Measurements from ENCODE around the gene SAMD5. TPM values are rescaled to one million over a fixed set of nuclear protein-coding genes. Genes with fewer than 3 reads are reported as not detected.

The SAMD5 gene
- total RNA-seq, 3 donors from 2014 or later, result 0.80 to 13.5 (median 8.8) TPM

DNA sequence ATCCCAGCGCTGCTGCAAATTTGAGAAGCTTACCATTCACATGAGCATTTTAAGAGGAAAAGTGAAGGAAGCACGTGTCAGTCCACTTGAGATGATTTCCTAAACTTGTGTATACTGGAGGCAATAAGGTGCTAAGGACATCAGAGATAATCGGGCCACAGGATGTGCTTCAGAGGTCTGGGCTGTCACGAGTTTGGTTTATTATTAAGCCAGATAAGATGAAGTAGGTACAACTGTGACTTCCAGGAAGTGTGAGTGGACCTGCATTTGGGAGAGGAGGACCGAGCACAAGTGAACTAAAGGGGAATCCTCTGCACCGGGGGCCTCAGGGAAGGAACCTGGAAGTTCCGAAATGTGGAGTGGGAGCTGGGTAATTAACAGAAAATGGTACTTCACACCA lies 1.4 kb downstream of the SAMD5 start:
- Histone ChIP-seq H3K4me1 (peaks cover 0 to 5% of the 10 kb centered on the region in 2 donors), H3K36me3 (no peaks in the 10 kb centered on the region), H3K27ac (peak overlapping the region; percentile 75 to 87), H3K4me3 (peak overlapping the region in 2 of 3 donors; percentile 66 to 90), H3K9me3 (no peaks in the 10 kb centered on the region), H3K27me3 (peaks cover 0 to 8% of the 10 kb centered on the region in 2 donors)
- no peak for DNase-seq (ENCODE audit: low spot score in 2 of 2)
- TF ChIP-seq, protein P1, sequence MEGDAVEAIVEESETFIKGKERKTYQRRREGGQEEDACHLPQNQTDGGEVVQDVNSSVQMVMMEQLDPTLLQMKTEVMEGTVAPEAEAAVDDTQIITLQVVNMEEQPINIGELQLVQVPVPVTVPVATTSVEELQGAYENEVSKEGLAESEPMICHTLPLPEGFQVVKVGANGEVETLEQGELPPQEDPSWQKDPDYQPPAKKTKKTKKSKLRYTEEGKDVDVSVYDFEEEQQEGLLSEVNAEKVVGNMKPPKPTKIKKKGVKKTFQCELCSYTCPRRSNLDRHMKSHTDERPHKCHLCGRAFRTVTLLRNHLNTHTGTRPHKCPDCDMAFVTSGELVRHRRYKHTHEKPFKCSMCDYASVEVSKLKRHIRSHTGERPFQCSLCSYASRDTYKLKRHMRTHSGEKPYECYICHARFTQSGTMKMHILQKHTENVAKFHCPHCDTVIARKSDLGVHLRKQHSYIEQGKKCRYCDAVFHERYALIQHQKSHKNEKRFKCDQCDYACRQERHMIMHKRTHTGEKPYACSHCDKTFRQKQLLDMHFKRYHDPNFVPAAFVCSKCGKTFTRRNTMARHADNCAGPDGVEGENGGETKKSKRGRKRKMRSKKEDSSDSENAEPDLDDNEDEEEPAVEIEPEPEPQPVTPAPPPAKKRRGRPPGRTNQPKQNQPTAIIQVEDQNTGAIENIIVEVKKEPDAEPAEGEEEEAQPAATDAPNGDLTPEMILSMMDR (IDR thresholded peaks at IDR 0.05), result no peak
- no peak for TF ChIP-seq POLR2A (IDR thresholded peaks at IDR 0.05)
- no peak for TF ChIP-seq POLR2AphosphoS5 (IDR thresholded peaks at IDR 0.05)
- intact Hi-C loops (cut with DNase I; ENCODE audit: low total_unique reads), result no loop called here

DNA sequence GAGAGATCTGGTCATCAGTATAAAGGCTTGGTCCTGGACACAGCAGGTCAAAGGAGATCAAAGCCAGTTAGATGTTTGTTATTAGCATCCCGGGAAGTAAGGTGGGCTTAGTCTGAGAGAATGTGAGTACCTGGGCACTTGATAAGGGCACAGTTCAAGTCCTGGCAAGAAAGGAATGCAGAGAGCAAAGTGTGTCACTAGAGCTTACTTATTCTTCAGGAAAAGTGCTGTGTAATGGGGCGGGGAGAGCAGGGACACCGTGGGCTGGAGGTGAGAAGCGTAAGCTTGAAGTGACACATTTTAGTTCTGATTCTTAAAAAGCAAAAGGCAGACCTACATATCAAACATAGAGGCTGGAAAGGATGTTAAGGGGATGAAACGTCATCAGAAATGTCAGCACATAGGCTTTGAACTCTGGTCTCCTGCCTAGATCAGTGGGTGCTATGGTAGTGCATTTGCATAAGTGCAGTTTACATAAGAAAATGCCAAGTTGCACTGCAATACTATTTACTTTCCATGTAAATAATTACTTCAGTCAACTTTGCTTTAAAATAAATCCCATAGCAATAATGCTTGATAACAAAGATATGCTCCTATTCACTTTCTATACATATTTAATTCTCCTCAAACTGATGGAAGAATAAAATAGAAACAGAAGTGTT lies 2.6 kb downstream of the SAMD5 start:
- intact Hi-C loops (cut with DNase I; ENCODE audit: low total_unique reads), result no loop called here
- peak overlapping the region; percentile 75 to 87 for H3K27ac ChIP-seq
- TF ChIP-seq POLR2A (IDR thresholded peaks at IDR 0.05) (no peak), POLR2AphosphoS5 (IDR thresholded peaks at IDR 0.05) (no peak)
- TF ChIP-seq, protein P1 (IDR thresholded peaks at IDR 0.05), result no peak
- DNase-seq (ENCODE audit: low spot score in 2 of 2), result no peak
- H3K4me3 ChIP-seq, result peak overlapping the region in 2 of 3 donors; percentile 66 to 90
- peaks cover 0 to 5% of the 10 kb centered on the region in 2 donors for H3K4me1 ChIP-seq
- H3K9me3 ChIP-seq, result no peaks in the 10 kb centered on the region
- no peaks in the 10 kb centered on the region for H3K36me3 ChIP-seq
- H3K27me3 ChIP-seq, result peaks cover 0 to 3% of the 10 kb centered on the region in 2 donors

DNA sequence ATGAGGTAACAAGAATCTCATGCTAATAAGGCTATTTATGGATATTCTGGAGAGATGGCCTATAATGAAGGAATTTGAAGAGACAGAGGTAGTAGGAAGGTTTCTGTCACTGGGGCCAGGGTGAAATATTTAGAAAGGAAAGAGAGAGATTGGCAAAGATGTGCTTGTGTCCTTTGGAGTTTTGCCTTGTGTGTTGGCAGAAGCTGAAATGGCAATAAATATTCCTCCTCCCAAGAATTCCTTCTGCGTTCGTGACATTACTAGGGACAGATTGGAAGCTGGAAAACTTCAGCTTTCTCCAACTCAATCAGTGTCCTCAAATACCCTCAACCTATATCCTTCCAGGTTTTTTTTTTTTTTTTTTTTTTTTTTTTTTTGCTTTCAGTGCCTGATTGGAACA lies 6.3 kb downstream of the SAMD5 start:
- H3K9me3 ChIP-seq, result no peaks in the 10 kb centered on the region
- no peak for TF ChIP-seq POLR2A (IDR thresholded peaks at IDR 0.05)
- TF ChIP-seq, protein P1 (IDR thresholded peaks at IDR 0.05), result no peak
- TF ChIP-seq POLR2AphosphoS5 (IDR thresholded peaks at IDR 0.05), result no peak
- peak overlapping the region in 1 of 2 donors; percentile 25 for H3K27ac ChIP-seq
- H3K4me1 ChIP-seq, result no peaks in the 10 kb centered on the region
- DNase-seq (ENCODE audit: low spot score in 2 of 2), result no peak
- no peaks in the 10 kb centered on the region for H3K36me3 ChIP-seq
- no peak overlapping the region for H3K4me3 ChIP-seq
- intact Hi-C loops (cut with DNase I; ENCODE audit: low total_unique reads), result no loop called here
- H3K27me3 ChIP-seq, result no peaks in the 10 kb centered on the region

DNA sequence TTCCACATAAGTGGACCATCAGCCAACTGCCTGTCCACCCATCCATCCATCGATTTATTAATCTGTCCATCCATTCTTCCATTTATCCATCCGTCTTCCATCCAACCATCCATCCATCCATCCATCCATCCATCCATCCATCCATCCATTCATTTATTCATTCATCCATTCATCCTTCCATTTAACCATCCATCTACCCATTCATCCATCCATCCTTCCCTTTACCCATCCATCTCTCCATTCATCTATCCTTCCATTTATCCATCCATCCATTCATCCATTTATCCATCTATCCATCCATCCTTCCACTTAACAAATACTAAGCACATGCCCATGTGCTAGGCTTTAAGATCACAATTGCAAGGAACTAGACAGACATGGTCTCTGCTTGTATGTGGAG lies 6.8 kb downstream of the SAMD5 start:
- no peaks in the 10 kb centered on the region for H3K27me3 ChIP-seq
- intact Hi-C loops (cut with DNase I; ENCODE audit: low total_unique reads), result no loop called here
- no peak overlapping the region for H3K4me3 ChIP-seq
- no peak for DNase-seq (ENCODE audit: low spot score in 2 of 2)
- H3K4me1 ChIP-seq, result no peaks in the 10 kb centered on the region
- H3K27ac ChIP-seq, result no peak overlapping the region
- H3K36me3 ChIP-seq, result no peaks in the 10 kb centered on the region
- TF ChIP-seq, protein P1 (IDR thresholded peaks at IDR 0.05), result no peak
- TF ChIP-seq POLR2A (IDR thresholded peaks at IDR 0.05) (no peak), POLR2AphosphoS5 (IDR thresholded peaks at IDR 0.05) (no peak)
- no peaks in the 10 kb centered on the region for H3K9me3 ChIP-seq

DNA sequence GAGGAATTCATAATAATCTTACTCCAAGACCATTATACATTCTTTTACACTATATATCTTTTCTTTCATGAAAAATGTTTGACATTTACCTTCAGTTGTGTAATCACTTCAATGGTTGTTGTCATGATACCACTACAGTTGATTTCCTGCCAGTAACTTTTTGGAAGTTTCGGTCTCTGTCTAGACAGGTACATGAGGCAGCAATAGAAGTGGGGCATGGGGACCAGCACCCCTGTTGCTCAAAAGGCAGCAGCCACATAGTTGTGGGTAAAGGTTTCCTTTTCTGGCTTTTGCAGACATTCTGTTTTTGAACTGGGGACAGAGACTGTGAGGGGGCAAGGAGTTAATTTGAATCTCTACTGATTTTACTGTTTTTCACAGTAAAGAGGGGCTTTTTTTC lies 14.1 kb downstream of the SAMD5 start:
- no peaks in the 10 kb centered on the region for H3K9me3 ChIP-seq
- TF ChIP-seq, protein P1 (IDR thresholded peaks at IDR 0.05), result no peak
- TF ChIP-seq POLR2AphosphoS5 (IDR thresholded peaks at IDR 0.05) (no peak), POLR2A (IDR thresholded peaks at IDR 0.05) (no peak)
- peak overlapping the region in 1 of 2 donors; percentile 19 for H3K27ac ChIP-seq
- intact Hi-C loops (cut with DNase I; ENCODE audit: low total_unique reads), result no loop called here
- H3K27me3 ChIP-seq, result no peaks in the 10 kb centered on the region
- no peaks in the 10 kb centered on the region for H3K4me1 ChIP-seq
- DNase-seq (ENCODE audit: low spot score in 2 of 2), result no peak
- no peak overlapping the region for H3K4me3 ChIP-seq
- H3K36me3 ChIP-seq, result no peaks in the 10 kb centered on the region
